Astrocyte (in vitro differentiated cells and primary cell): ENCODE data around the gene ATP13A1. TPM values are rescaled to one million over a fixed set of nuclear protein-coding genes. Genes with fewer than 3 reads are reported as not detected.
A peak's percentile ranks its signal among the peaks of the same experiment; 100 is the strongest.

Experiments used
- DNase-seq: peaks from one replicate; pipeline ENCODE4 v3.0.0-alpha.2; 2010; ENCODE audit warnings: low read depth
- FAIRE-seq: peaks from 2 replicates; lab custom pipeline; 2011; peaks lifted over from hg19 to GRCh38; lab: Jason Lieb, UNC
- H2AFZ ChIP-seq: 2 replicates; pipeline ENCODE4 v1.6.0; 2012; ENCODE audit warnings: low read depth, low read length, inconsistent platforms
- H3K27ac ChIP-seq: 2 replicates; pipeline ENCODE4 v1.5.1; 2011; ENCODE audit warnings: low read depth, low read length, inconsistent platforms
- H3K27me3 ChIP-seq: 2 replicates; pipeline ENCODE4 v1.6.0; 2011; ENCODE audit warnings: low read length, inconsistent platforms; ENCODE audit not compliant: insufficient read depth
- H3K36me3 ChIP-seq: 2 replicates; pipeline ENCODE4 v1.5.1; 2011; ENCODE audit warnings: low read length, inconsistent platforms; ENCODE audit not compliant: insufficient read depth
- H3K4me1 ChIP-seq: 2 replicates; pipeline ENCODE4 v1.5.1; 2011; ENCODE audit warnings: low read length, inconsistent platforms; ENCODE audit not compliant: insufficient read depth
- H3K4me2 ChIP-seq: 2 replicates; pipeline ENCODE4 v1.6.0; 2012; ENCODE audit warnings: low read length, inconsistent platforms
- H3K4me3 ChIP-seq: 2 replicates; pipeline ENCODE4 v1.5.1; 2011; ENCODE audit warnings: low read depth, mild to moderate bottlenecking, low read length, inconsistent platforms; ENCODE audit not compliant: insufficient read depth
- H3K79me2 ChIP-seq: 2 replicates; pipeline ENCODE4 v1.6.0; 2012; ENCODE audit warnings: mild to moderate bottlenecking, low read length, inconsistent platforms; ENCODE audit not compliant: insufficient read depth
- H3K9ac ChIP-seq: 2 replicates; pipeline ENCODE4 v1.6.0; 2012; ENCODE audit warnings: mild to moderate bottlenecking, low read length, inconsistent platforms
- H3K9me3 ChIP-seq: 2 replicates; pipeline ENCODE4 v1.5.1; 2012; ENCODE audit warnings: low read depth, mild to moderate bottlenecking, low read length, inconsistent platforms; ENCODE audit not compliant: insufficient read depth
- H4K20me1 ChIP-seq: 2 replicates; pipeline ENCODE4 v1.6.0; 2012; ENCODE audit warnings: low read length, inconsistent platforms; ENCODE audit not compliant: insufficient read depth
- H3K27ac Mint-ChIP-seq: one replicate; pipeline ENCODE4 v1.8.0; 2021; ENCODE audit warnings: mild to moderate bottlenecking, mixed read lengths; ENCODE audit not compliant: unreplicated experiment
- H3K27me3 Mint-ChIP-seq: one replicate; pipeline ENCODE4 v1.8.0; 2021; ENCODE audit warnings: low read depth, mixed read lengths; ENCODE audit not compliant: unreplicated experiment
- H3K36me3 Mint-ChIP-seq: one replicate; pipeline ENCODE4 v1.8.0; 2021; ENCODE audit warnings: low read depth, mixed read lengths; ENCODE audit not compliant: unreplicated experiment
- H3K4me1 Mint-ChIP-seq: one replicate; pipeline ENCODE4 v1.8.0; 2021; ENCODE audit warnings: low read depth, mixed read lengths; ENCODE audit not compliant: unreplicated experiment
- H3K4me3 Mint-ChIP-seq: one replicate; pipeline ENCODE4 v1.8.0; 2021; ENCODE audit warnings: mild to moderate bottlenecking, moderate library complexity, mixed read lengths; ENCODE audit not compliant: unreplicated experiment
- H3K9me3 Mint-ChIP-seq: one replicate; pipeline ENCODE4 v1.8.0; 2021; ENCODE audit warnings: mild to moderate bottlenecking, mixed read lengths; ENCODE audit not compliant: unreplicated experiment
- CTCF ChIP-seq: IDR thresholded peaks from 2 replicates; pipeline ENCODE4 v1.5.1; 2011; ENCODE audit warnings: low read depth, mild to moderate bottlenecking, inconsistent platforms, low read length, moderate library complexity; ENCODE audit not compliant: insufficient read depth
- EZH2 ChIP-seq: IDR thresholded peaks from 2 replicates; pipeline ENCODE4 v1.6.1; 2012; ENCODE audit warnings: mild to moderate bottlenecking, low read length, inconsistent platforms; ENCODE audit not compliant: insufficient read depth
- total RNA-seq: library from RNA; stranded (reverse); gene quantifications from 2 replicates; pipeline ENCODE4 v1.2.1, GENCODE V29; 2021

ATP13A1 gene
- total RNA-seq, 1 donor from 2014 or later = 65.2 TPM

GRCh38 chr19:19661141-19661674 is 2.3 kb downstream of the ATP13A1 start:
- H3K4me1 ChIP-seq = peaks cover 16% of the 10 kb centered on the region
- TF ChIP-seq CTCF (no peak), EZH2 (no peak)
- no peak overlapping the region for H3K9ac ChIP-seq
- H3K4me3 Mint-ChIP-seq = peak overlapping the region; percentile 94
- no peaks in the 10 kb centered on the region for H3K27me3 Mint-ChIP-seq
- peaks cover 12% of the 10 kb centered on the region for H3K36me3 ChIP-seq
- FAIRE-seq (no peak), DNase-seq (no peak)
- H3K9me3 Mint-ChIP-seq = no peaks in the 10 kb centered on the region
- peaks cover 44% of the 10 kb centered on the region for H3K79me2 ChIP-seq
- no peak overlapping the region for H3K4me3 ChIP-seq
- no peaks in the 10 kb centered on the region for H3K36me3 Mint-ChIP-seq
- H3K27ac Mint-ChIP-seq = no peak overlapping the region
- no peak overlapping the region for H3K27ac ChIP-seq
- no peaks in the 10 kb centered on the region for H3K27me3 ChIP-seq
- peak overlapping the region; percentile 95 for H3K4me2 ChIP-seq
- peaks cover 7% of the 10 kb centered on the region for H3K4me1 Mint-ChIP-seq
- H2AFZ ChIP-seq = no peak overlapping the region
- peaks cover 40% of the 10 kb centered on the region for H4K20me1 ChIP-seq
- no peaks in the 10 kb centered on the region for H3K9me3 ChIP-seq

- TF ChIP-seq EZH2 (no peak), CTCF (no peak)
- H3K9me3 ChIP-seq = no peaks in the 10 kb centered on the region
- H3K36me3 ChIP-seq = peaks cover 17% of the 10 kb centered on the region
- Mint-ChIP-seq H3K36me3 (no peaks in the 10 kb centered on the region), H3K4me1 (peaks cover 7% of the 10 kb centered on the region), H3K9me3 (no peaks in the 10 kb centered on the region), H3K4me3 (no peak overlapping the region), H3K27ac (no peak overlapping the region), H3K27me3 (no peaks in the 10 kb centered on the region)
- peaks cover 40% of the 10 kb centered on the region for H4K20me1 ChIP-seq
- H3K9ac ChIP-seq = no peak overlapping the region
- no peak overlapping the region for H3K27ac ChIP-seq
- no peaks in the 10 kb centered on the region for H3K27me3 ChIP-seq
- no peak overlapping the region for H3K4me3 ChIP-seq
- no peak overlapping the region for H2AFZ ChIP-seq
- H3K4me1 ChIP-seq = peaks cover 16% of the 10 kb centered on the region
- peaks cover 44% of the 10 kb centered on the region for H3K79me2 ChIP-seq
- no peak for FAIRE-seq
- H3K4me2 ChIP-seq = no peak overlapping the region
- no peak for DNase-seq
Observed at GRCh38 chr19:19659646-19660245, 3.7 kb downstream of the ATP13A1 start.

- H2AFZ ChIP-seq = no peak overlapping the region
- H3K4me3 ChIP-seq = no peak overlapping the region
- H3K4me1 ChIP-seq = peaks cover 10% of the 10 kb centered on the region
- H3K36me3 ChIP-seq = peaks cover 25% of the 10 kb centered on the region
- TF ChIP-seq CTCF = no peak
- TF ChIP-seq EZH2 = no peak
- H3K27me3 ChIP-seq = no peaks in the 10 kb centered on the region
- H3K9ac ChIP-seq = no peak overlapping the region
- no peaks in the 10 kb centered on the region for H3K9me3 ChIP-seq
- H3K27ac ChIP-seq = no peak overlapping the region
- FAIRE-seq (no peak), DNase-seq (no peak)
- Mint-ChIP-seq H3K27ac (no peak overlapping the region), H3K4me1 (peaks cover 5% of the 10 kb centered on the region), H3K36me3 (peaks cover 7% of the 10 kb centered on the region), H3K4me3 (peak overlapping the region; percentile 41), H3K27me3 (no peaks in the 10 kb centered on the region), H3K9me3 (no peaks in the 10 kb centered on the region)
- H4K20me1 ChIP-seq = peaks cover 42% of the 10 kb centered on the region
- H3K4me2 ChIP-seq = no peak overlapping the region
- H3K79me2 ChIP-seq = peaks cover 30% of the 10 kb centered on the region
Observed at GRCh38 chr19:19657397-19657783, 6.1 kb downstream of the ATP13A1 start.
